Stimulated activated naive CD8-positive, alpha-beta T cell treated with anti-CD3 and anti-CD28 coated beads, Interleukin-15, amount 100 ng/mL, for 72 hours (primary cell): ENCODE measurements around the gene KLHL29.

Experiments
- ATAC-seq: fragments of 150-1000 bp; cut with Tn5 transposase; 2 replicates; pipeline ENCODE4 v1.10.0; 2021; ENCODE audit warnings: mild to moderate bottlenecking, moderate library complexity
- DNase-seq, 2 donors: peaks; one replicate each; pipeline ENCODE4 v3.0.0; 2021 to 2022
- H3K27ac Mint-ChIP-seq, 2 donors: one replicate each; pipeline ENCODE4 v1.8.0; 2022; ENCODE audit warnings: mild to moderate bottlenecking in 2 of 2, mixed read lengths in 2 of 2, moderate library complexity in 2 of 2
- H3K27me3 Mint-ChIP-seq: one replicate; pipeline ENCODE4 v1.8.0; 2022; ENCODE audit warnings: mixed read lengths
- H3K4me1 Mint-ChIP-seq: one replicate; pipeline ENCODE4 v1.8.0; 2022; ENCODE audit warnings: mild to moderate bottlenecking, mixed read lengths
- H3K4me3 Mint-ChIP-seq, 2 donors: one replicate each; pipeline ENCODE4 v1.8.0; 2022; ENCODE audit warnings: mild to moderate bottlenecking in 2 of 2, mixed read lengths in 2 of 2, moderate library complexity in 1 of 2
- H3K9me3 Mint-ChIP-seq, 2 donors: one replicate each; pipeline ENCODE4 v1.8.0; 2022; ENCODE audit warnings: mixed read lengths in 2 of 2

KLHL29 gene

GRCh38 chr2:23434721-23435121 is 49.7 kb downstream of the KLHL29 start:
- H3K4me3 Mint-ChIP-seq = no peak overlapping the region
- DNase-seq (no peak), ATAC-seq (no peak)
- H3K27me3 Mint-ChIP-seq = peaks cover 60% of the 10 kb centered on the region
- H3K9me3 Mint-ChIP-seq = no peaks in the 10 kb centered on the region
- H3K4me1 Mint-ChIP-seq = peaks cover 12% of the 10 kb centered on the region
- H3K27ac Mint-ChIP-seq = no peak overlapping the region

GRCh38 chr2:23435250-23436035 is 50.5 kb downstream of the KLHL29 start:
- H3K4me3 Mint-ChIP-seq = no peak overlapping the region
- no peak for DNase-seq
- no peaks in the 10 kb centered on the region for H3K9me3 Mint-ChIP-seq
- H3K27me3 Mint-ChIP-seq = peaks cover 56% of the 10 kb centered on the region
- peak overlapping the region in 1 of 2 donors; percentile 8 for H3K27ac Mint-ChIP-seq
- ATAC-seq = no peak
- peaks cover 12% of the 10 kb centered on the region for H3K4me1 Mint-ChIP-seq

- Mint-ChIP-seq H3K27ac (no peak overlapping the region), H3K4me1 (peaks cover 12% of the 10 kb centered on the region), H3K4me3 (peak overlapping the region in 1 of 2 donors; percentile 29), H3K27me3 (peaks cover 51% of the 10 kb centered on the region), H3K9me3 (peaks cover 0 to under 1% of the 10 kb centered on the region in 2 donors)
- ATAC-seq = peak; percentile 100
- peak; percentile 32 to 65 for DNase-seq
Measured at GRCh38 chr2:23436346-23437098, 51.5 kb downstream of the KLHL29 start.

DNA sequence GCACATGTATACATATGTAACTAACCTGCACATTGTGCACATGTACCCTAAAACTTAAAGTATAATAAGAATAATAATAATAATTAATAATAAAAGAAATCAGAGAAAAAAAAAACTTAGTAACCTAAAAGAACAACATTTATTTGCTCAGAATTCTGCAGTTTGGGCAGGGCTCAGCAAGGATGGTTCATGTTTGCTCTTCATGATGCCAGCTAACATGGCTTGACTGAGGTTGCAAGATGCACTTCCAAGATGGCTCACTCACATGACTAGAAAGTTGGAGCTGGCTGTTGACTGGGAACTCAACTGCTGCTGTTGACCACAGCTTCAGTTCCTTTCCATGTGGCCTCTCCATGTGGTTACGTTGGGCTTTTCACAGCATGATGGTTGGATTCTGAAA is 56.4 kb downstream of the KLHL29 start:
- Mint-ChIP-seq H3K9me3 (peaks cover 0 to 13% of the 10 kb centered on the region in 2 donors), H3K4me3 (no peak overlapping the region), H3K4me1 (peaks cover 4% of the 10 kb centered on the region), H3K27me3 (peaks cover 30% of the 10 kb centered on the region), H3K27ac (no peak overlapping the region)
- no peak for DNase-seq
- no peak for ATAC-seq

DNA sequence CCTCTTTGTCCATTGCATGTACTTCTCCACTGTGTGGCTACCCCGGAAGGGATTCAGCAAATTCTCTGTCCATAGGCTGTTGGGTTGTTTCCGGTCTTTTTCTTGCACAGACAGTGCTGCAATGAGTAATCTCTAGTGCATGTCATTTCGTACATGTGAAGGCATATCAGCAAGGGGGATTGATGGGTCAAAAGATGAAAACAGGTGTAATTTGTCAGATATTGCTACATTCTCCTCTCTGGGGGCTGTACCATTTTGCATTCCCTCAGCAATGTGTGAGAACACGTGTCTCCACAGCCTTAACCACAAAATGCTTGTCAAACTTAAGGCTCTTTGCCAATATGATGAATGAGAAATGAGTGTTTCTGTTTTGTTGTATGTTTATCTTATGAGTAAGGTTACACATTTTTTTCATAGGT is 60.5 kb downstream of the KLHL29 start:
- H3K27me3 Mint-ChIP-seq = peaks cover 28% of the 10 kb centered on the region
- DNase-seq = no peak

GRCh38 chr2:23446916-23447315 is 61.9 kb downstream of the KLHL29 start:
- Mint-ChIP-seq H3K4me3 (no peak overlapping the region), H3K9me3 (peaks cover 0 to 8% of the 10 kb centered on the region in 2 donors), H3K27me3 (peaks cover 28% of the 10 kb centered on the region), H3K4me1 (no peaks in the 10 kb centered on the region), H3K27ac (no peak overlapping the region)
- ATAC-seq (no peak), DNase-seq (no peak)

More for the DNA sequence above, 60.5 kb downstream of the KLHL29 start:
- ATAC-seq = peak; percentile 67
- Mint-ChIP-seq H3K9me3 (peaks cover 0 to 13% of the 10 kb centered on the region in 2 donors), H3K27ac (no peak overlapping the region), H3K4me1 (no peaks in the 10 kb centered on the region), H3K4me3 (no peak overlapping the region)

DNA sequence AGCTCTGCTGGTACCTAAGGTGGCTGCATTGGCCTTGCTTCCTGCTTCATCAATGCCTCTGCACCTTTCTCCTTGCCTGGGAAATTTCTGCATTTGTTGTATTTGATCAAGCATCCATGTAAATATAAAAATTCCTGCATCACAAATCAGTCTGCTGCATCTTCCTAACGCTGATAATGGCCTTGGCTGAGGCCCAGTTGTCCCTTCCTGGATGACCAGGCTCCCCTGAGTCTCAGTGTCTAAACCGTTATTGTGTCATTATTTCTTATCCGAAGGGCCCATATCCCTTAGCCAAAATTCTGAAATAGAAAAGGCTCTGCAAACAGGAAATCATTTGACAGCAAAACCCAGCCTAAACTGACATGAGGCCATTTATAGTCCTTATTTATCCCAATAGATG is 62.4 kb downstream of the KLHL29 start:
- H3K27ac Mint-ChIP-seq = no peak overlapping the region
- H3K4me3 Mint-ChIP-seq = no peak overlapping the region
- H3K4me1 Mint-ChIP-seq = peaks cover 2% of the 10 kb centered on the region
- H3K9me3 Mint-ChIP-seq = peaks cover 0 to 3% of the 10 kb centered on the region in 2 donors
- ATAC-seq (no peak), DNase-seq (no peak)
- H3K27me3 Mint-ChIP-seq = peaks cover 28% of the 10 kb centered on the region

GRCh38 chr2:23448906-23449305 is 63.9 kb downstream of the KLHL29 start:
- Mint-ChIP-seq H3K4me1 (peaks cover 17% of the 10 kb centered on the region), H3K27ac (no peak overlapping the region), H3K9me3 (no peaks in the 10 kb centered on the region), H3K4me3 (no peak overlapping the region), H3K27me3 (peaks cover 28% of the 10 kb centered on the region)
- no peak for ATAC-seq
- no peak for DNase-seq

- Mint-ChIP-seq H3K27ac (peak overlapping the region in 1 of 2 donors; percentile 27), H3K27me3 (peaks cover 31% of the 10 kb centered on the region), H3K4me1 (peaks cover 18% of the 10 kb centered on the region), H3K4me3 (no peak overlapping the region), H3K9me3 (no peaks in the 10 kb centered on the region)
- ATAC-seq (no peak), DNase-seq (no peak)
Measured at GRCh38 chr2:23449413-23449812, 64.4 kb downstream of the KLHL29 start.

GRCh38 chr2:23449831-23450331 is 64.9 kb downstream of the KLHL29 start:
- peaks cover 18% of the 10 kb centered on the region for H3K4me1 Mint-ChIP-seq
- H3K4me3 Mint-ChIP-seq = no peak overlapping the region
- no peak for ATAC-seq
- H3K9me3 Mint-ChIP-seq = no peaks in the 10 kb centered on the region
- no peak for DNase-seq
- H3K27ac Mint-ChIP-seq = no peak overlapping the region
- peaks cover 35% of the 10 kb centered on the region for H3K27me3 Mint-ChIP-seq

DNA sequence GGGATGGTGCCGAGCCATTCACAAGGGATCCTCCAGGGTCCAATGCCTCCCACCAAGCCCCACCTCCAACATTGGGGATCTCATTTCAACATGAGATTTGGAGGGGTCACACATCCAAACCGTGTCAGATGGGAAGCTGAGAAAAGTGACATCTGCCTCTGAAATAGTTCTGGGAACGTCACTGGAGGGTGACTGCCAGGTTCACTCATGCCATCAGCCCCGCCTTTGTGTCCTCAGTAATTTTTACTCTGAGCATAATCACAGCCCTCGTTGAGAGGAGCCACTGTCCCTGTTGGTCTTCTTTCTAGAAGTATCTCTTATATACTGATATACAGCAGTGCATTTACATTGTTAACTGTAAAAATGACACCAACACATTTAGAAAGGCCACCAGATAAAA is 67.4 kb downstream of the KLHL29 start:
- Mint-ChIP-seq H3K4me3 (peak overlapping the region in 1 of 2 donors; percentile 65), H3K27me3 (peaks cover 31% of the 10 kb centered on the region)

GRCh38 chr2:23452853-23453420 is 68.0 kb downstream of the KLHL29 start:
- peaks cover 18% of the 10 kb centered on the region for H3K4me1 Mint-ChIP-seq
- H3K27ac Mint-ChIP-seq = peak overlapping the region in 1 of 2 donors; percentile 79
- DNase-seq (peak; percentile 21 to 58), ATAC-seq (peak; percentile 90)
- no peaks in the 10 kb centered on the region for H3K9me3 Mint-ChIP-seq
- peaks cover 27% of the 10 kb centered on the region for H3K27me3 Mint-ChIP-seq
- H3K4me3 Mint-ChIP-seq = peak overlapping the region; percentile 65 to 72

More for the DNA sequence above, 67.4 kb downstream of the KLHL29 start:
- no peaks in the 10 kb centered on the region for H3K9me3 Mint-ChIP-seq
- H3K27ac Mint-ChIP-seq = no peak overlapping the region
- H3K4me1 Mint-ChIP-seq = peaks cover 18% of the 10 kb centered on the region
- no peak for DNase-seq
- peak; percentile 6 for ATAC-seq

GRCh38 chr2:23453432-23453831 is 68.5 kb downstream of the KLHL29 start:
- Mint-ChIP-seq H3K27me3 (peaks cover 27% of the 10 kb centered on the region), H3K4me3 (peak overlapping the region; percentile 65 to 72), H3K9me3 (no peaks in the 10 kb centered on the region), H3K27ac (peak overlapping the region in 1 of 2 donors; percentile 79), H3K4me1 (peaks cover 18% of the 10 kb centered on the region)
- ATAC-seq = no peak
- no peak for DNase-seq

DNA sequence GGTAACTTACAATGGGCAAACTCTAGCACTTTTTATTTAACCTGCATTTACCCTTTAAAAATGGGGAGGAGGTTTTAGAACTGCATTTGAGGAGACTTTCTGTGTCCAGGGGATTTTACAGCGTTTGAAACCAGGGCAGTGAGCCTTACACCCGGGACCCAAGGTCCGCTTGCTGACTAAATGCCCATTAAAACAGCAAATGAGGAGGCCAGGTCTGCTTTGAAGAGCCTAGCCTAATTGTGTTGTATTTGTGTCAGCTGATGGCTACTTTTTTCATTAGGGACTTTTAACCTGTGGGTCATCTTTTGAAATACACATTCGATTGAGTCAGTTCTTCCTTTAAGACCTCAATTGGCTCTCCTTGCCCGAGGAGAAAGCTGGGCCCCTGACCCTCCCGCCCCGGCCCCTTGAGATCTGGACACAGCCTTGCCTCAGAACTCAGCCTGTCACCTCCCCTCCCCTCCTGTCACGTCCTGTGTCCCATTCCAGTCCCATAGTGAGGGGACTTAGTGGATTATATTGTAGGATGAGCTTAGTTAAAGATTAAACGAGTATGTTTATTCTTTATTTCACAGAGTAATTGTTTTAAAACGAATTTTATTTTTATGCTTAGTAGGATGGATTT is 69.0 kb downstream of the KLHL29 start:
- DNase-seq = no peak
- peaks cover 18% of the 10 kb centered on the region for H3K4me1 Mint-ChIP-seq
- no peak overlapping the region for H3K27ac Mint-ChIP-seq
- H3K27me3 Mint-ChIP-seq = peaks cover 27% of the 10 kb centered on the region
- H3K9me3 Mint-ChIP-seq = no peaks in the 10 kb centered on the region
- peak overlapping the region in 1 of 2 donors; percentile 65 for H3K4me3 Mint-ChIP-seq
- no peak for ATAC-seq

DNA sequence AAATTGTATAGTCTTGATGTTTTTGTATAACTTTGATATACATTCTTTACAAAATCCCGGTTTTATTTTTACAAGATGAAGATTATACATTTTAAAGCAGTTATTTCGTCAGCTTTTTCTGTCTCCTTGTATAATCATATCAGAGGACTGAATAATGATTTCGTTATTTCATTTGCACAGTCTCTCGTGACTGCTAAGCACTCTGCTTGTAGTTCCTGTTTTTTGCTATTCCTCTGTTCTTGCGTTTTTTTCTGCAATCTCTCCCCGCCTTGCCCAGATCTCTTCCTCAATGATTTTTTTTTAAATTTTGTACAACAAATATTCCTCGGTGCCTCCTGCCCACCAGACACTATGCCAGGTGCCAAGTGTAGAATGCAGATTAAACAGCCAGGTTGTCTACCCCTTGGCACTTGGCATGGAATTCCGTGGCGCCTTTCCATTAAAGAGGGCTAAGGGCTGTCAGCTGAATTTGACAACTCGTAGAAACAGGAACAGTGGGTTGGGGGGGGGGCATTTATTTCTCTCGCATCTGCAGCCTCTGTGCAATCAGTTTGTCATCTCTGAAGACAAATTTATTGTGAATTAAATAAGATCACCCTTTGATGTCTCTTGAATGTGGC is 69.6 kb downstream of the KLHL29 start:
- no peak overlapping the region for H3K4me3 Mint-ChIP-seq

More for the DNA sequence above, 69.6 kb downstream of the KLHL29 start:
- Mint-ChIP-seq H3K27me3 (peaks cover 27% of the 10 kb centered on the region), H3K4me1 (peaks cover 18% of the 10 kb centered on the region), H3K9me3 (no peaks in the 10 kb centered on the region), H3K27ac (no peak overlapping the region)
- ATAC-seq (no peak), DNase-seq (no peak)
